HepG2 (cell line): ENCODE measurements around the gene LSM2. TPM values are rescaled to one million over a fixed set of nuclear protein-coding genes. Genes with fewer than 3 reads are reported as not detected.
A peak's percentile ranks its signal among the peaks of the same experiment; 100 is the strongest.

Source experiments
- AKAP8 ChIP-seq: sonication (generic); formaldehyde crosslinking; IDR thresholded peaks from 2 replicates; pipeline ENCODE4 v1.5.1; 2020; ENCODE audit warnings: mild to moderate bottlenecking, missing genetic modification reagents
- FOXA3 ChIP-seq: IDR thresholded peaks from 2 replicates; pipeline ENCODE4 v1.6.1; 2016; ENCODE audit warnings: missing genetic modification reagents, missing compliant biosample characterization
- GFI1 ChIP-seq: sonication (generic); formaldehyde crosslinking; IDR thresholded peaks from 2 replicates; pipeline ENCODE4 v1.5.0; 2020; ENCODE audit warnings: missing genetic modification reagents, mild to moderate bottlenecking, borderline replicate concordance
- RORA ChIP-seq: sonication (generic); formaldehyde crosslinking; IDR thresholded peaks from 2 replicates; pipeline ENCODE4 v1.5.0; 2020; ENCODE audit warnings: mild to moderate bottlenecking, missing genetic modification reagents, moderate library complexity
- SIX1 ChIP-seq: sonication (generic); formaldehyde crosslinking; IDR thresholded peaks from 2 replicates; pipeline ENCODE4 v1.4.0; 2020; ENCODE audit warnings: missing genetic modification reagents, borderline replicate concordance
- ZNF616 ChIP-seq: sonication (generic); formaldehyde crosslinking; IDR thresholded peaks from 2 replicates; pipeline ENCODE4 v1.5.0; 2020; ENCODE audit warnings: low read depth, mild to moderate bottlenecking, missing genetic modification reagents
- ZNF709 ChIP-seq: sonication (generic); formaldehyde crosslinking; IDR thresholded peaks from 2 replicates; pipeline ENCODE4 v1.5.0; 2020; ENCODE audit warnings: mild to moderate bottlenecking, missing genetic modification reagents
- polyA plus RNA-seq, 8 experiments: library from polyadenylated mRNA; depleted of rRNA in 3 of 8; stranded (reverse) in 7 of 8; unstranded in 1 of 8; fragments of >200 nt; fragmentation: Illumina TruSeq in 4 of 8; extraction: Trizol in 4 of 8; gene quantifications; 2 replicates each; pipeline versions ENCODE4 v1.2.1 to v1.2.3, GENCODE V29; 2011 to 2016; ENCODE audit warnings: low read depth in 4 of 8, missing spikeins in 1 of 8, mixed read lengths in 1 of 8; ENCODE audit not compliant: insufficient read depth in 1 of 8
- total RNA-seq, 5 experiments: library from RNA; depleted of rRNA; stranded (reverse); fragments of >200 nt; fragmentation: Illumina TruSeq; extraction: Trizol; gene quantifications; 2 replicates each; pipeline ENCODE4 v1.2.3, GENCODE V29; 2016; ENCODE audit warnings: low read depth in 1 of 5
- TF ChIP-seq, protein P1 (sequence below): sonication (generic); formaldehyde crosslinking; IDR thresholded peaks from 2 replicates; pipeline ENCODE4 v1.4.0; 2020; ENCODE audit warnings: missing genetic modification reagents

LSM2 gene
- total and polyA plus RNA-seq, 2 of the 13 experiments (the other 11 are each of a cell fraction or from before 2014, with no cell fraction given) = 69.4 to 90.5 TPM

DNA sequence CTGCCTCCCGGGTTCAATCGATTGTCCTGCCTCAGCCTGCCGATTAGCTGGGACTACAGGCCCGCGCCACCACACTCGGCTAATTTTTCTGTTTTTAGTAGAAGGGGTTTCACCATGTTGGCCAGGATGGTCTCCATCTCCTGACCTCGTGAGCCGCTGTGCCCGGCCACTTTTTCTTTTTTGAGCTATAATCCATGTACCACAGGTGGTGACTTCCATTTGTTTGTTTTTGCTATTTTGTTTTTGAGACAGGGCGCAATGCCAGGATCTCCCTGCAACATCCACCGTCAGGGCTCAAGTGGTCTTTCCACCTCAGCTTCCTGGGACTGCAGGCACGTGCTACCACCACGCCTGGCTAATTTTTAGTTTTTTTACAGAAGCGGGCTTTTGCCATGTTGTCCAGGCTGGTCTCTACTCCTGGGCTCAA is 29.3 kb upstream of the LSM2 start (continued):
- TF ChIP-seq, protein P1, sequence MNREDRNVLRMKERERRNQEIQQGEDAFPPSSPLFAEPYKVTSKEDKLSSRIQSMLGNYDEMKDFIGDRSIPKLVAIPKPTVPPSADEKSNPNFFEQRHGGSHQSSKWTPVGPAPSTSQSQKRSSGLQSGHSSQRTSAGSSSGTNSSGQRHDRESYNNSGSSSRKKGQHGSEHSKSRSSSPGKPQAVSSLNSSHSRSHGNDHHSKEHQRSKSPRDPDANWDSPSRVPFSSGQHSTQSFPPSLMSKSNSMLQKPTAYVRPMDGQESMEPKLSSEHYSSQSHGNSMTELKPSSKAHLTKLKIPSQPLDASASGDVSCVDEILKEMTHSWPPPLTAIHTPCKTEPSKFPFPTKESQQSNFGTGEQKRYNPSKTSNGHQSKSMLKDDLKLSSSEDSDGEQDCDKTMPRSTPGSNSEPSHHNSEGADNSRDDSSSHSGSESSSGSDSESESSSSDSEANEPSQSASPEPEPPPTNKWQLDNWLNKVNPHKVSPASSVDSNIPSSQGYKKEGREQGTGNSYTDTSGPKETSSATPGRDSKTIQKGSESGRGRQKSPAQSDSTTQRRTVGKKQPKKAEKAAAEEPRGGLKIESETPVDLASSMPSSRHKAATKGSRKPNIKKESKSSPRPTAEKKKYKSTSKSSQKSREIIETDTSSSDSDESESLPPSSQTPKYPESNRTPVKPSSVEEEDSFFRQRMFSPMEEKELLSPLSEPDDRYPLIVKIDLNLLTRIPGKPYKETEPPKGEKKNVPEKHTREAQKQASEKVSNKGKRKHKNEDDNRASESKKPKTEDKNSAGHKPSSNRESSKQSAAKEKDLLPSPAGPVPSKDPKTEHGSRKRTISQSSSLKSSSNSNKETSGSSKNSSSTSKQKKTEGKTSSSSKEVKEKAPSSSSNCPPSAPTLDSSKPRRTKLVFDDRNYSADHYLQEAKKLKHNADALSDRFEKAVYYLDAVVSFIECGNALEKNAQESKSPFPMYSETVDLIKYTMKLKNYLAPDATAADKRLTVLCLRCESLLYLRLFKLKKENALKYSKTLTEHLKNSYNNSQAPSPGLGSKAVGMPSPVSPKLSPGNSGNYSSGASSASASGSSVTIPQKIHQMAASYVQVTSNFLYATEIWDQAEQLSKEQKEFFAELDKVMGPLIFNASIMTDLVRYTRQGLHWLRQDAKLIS (CRISPR knock-in tag) = 0 out of 2 replicates have a peak, but pooled peaks have one; percentile 23
- no peak for TF ChIP-seq RORA (CRISPR knock-in tag)
- 0 out of 2 replicates have a peak, but pooled peaks have one; percentile 40 for TF ChIP-seq AKAP8 (CRISPR knock-in tag)
- no peak for TF ChIP-seq ZNF616 (CRISPR knock-in tag)
- no peak for TF ChIP-seq FOXA3 (CRISPR knock-in tag)
- no peak for TF ChIP-seq SIX1 (CRISPR knock-in tag)
- no peak for TF ChIP-seq ZNF709 (CRISPR knock-in tag)
- TF ChIP-seq GFI1 = no peak
